Breast epithelium (tissue), 4 donors: Measurements from ENCODE around the gene RAI1. TPM values are rescaled to one million over a fixed set of nuclear protein-coding genes. Genes with fewer than 3 reads are reported as not detected.
A peak's percentile ranks its signal among the peaks of the same experiment; 100 is the strongest.

Source experiments
- DNase-seq, 2 donors: peaks; one replicate each; pipeline ENCODE4 v3.0.0-alpha.2; 2019; ENCODE audit warnings: low spot score in 2 of 2
- H3K27ac ChIP-seq, 2 donors: fragments of 200-600 bp; sonication (generic) in 1 of 2; one replicate each; pipeline ENCODE4 v1.5.1; 2016 to 2019; ENCODE audit warnings: mild to moderate bottlenecking in 1 of 2
- H3K27me3 ChIP-seq, 2 donors: fragments of 200-600 bp; sonication (generic) in 1 of 2; one replicate each; pipeline versions ENCODE4 v1.5.1 to v1.6.0; 2017 to 2019; ENCODE audit warnings: control low read depth in 1 of 2, mild to moderate bottlenecking in 1 of 2
- H3K36me3 ChIP-seq: fragments of 200-600 bp; one replicate; pipeline ENCODE4 v1.5.1; 2019
- H3K4me1 ChIP-seq, 2 donors: fragments of 200-600 bp; sonication (generic); one replicate each; pipeline ENCODE4 v1.5.1; 2016 to 2019; ENCODE audit warnings: control low read depth in 1 of 2
- H3K4me3 ChIP-seq, 3 donors: fragments of 200-600 bp; sonication (generic); 1 replicate in 2 of 3; 2 replicates in 1 of 3; pipeline ENCODE4 v1.5.1; 2016 to 2019; ENCODE audit warnings: mild to moderate bottlenecking in 3 of 3, moderate library complexity in 2 of 3
- H3K9me3 ChIP-seq, 2 donors: fragments of 200-600 bp; sonication (generic) in 1 of 2; one replicate each; pipeline ENCODE4 v1.5.1; 2016 to 2019; ENCODE audit warnings: control low read depth in 1 of 2
- CTCF ChIP-seq, 3 donors: fragments of 450-650 bp; IDR thresholded peaks; one replicate each; pipeline ENCODE4 v1.5.1; 2016 to 2017; ENCODE audit warnings: antibody characterized with exemption in 3 of 3, mild to moderate bottlenecking in 3 of 3, moderate library complexity in 3 of 3
- POLR2A ChIP-seq: fragments of 450-650 bp; IDR thresholded peaks from one replicate; pipeline ENCODE4 v1.6.1; 2016; ENCODE audit warnings: antibody characterized with exemption, mild to moderate bottlenecking, moderate library complexity
- POLR2AphosphoS5 ChIP-seq, 3 donors: sonication (generic); formaldehyde crosslinking; IDR thresholded peaks; one replicate each; pipeline ENCODE4 v1.6.1; 2017; ENCODE audit warnings: antibody characterized with exemption in 3 of 3
- intact Hi-C: fragments of 100-400 bp; cut with DNase I; formaldehyde crosslinking; loops from one replicate; pipeline ENCODE4 v1.15.1; 2023; ENCODE audit warnings: low total_unique reads
- total RNA-seq, 3 donors: library from RNA; depleted of rRNA; stranded (reverse); fragments of >200 nt; gene quantifications; one replicate each; pipeline ENCODE4 v1.1.0, GENCODE V29; 2016

Gene RAI1
- total RNA-seq, 3 donors from 2014 or later = 5.6 to 25.6 (median 20.6) TPM

- H3K36me3 ChIP-seq = no peaks in the 10 kb centered on the region
- no peaks in the 10 kb centered on the region for H3K27me3 ChIP-seq
- TF ChIP-seq CTCF (IDR thresholded peaks at IDR 0.05) (no peak), POLR2A (no peak), POLR2AphosphoS5 (IDR thresholded peaks at IDR 0.05) (no peak)
- no peak for DNase-seq
- no peak overlapping the region for H3K4me3 ChIP-seq
- intact Hi-C loops = no loop called here
- H3K27ac ChIP-seq = peak overlapping the region in 1 of 2 donors; percentile 17
- H3K4me1 ChIP-seq = peaks cover 9 to 17% of the 10 kb centered on the region in 2 donors
- H3K9me3 ChIP-seq = no peaks in the 10 kb centered on the region
These were observed 22.1 kb downstream of the RAI1 start for GRCh38 chr17:17703140-17703919.

GRCh38 chr17:17704931-17705330, 23.7 kb downstream of the RAI1 start:
- Histone ChIP-seq H3K4me1 (peaks cover 4 to 9% of the 10 kb centered on the region in 2 donors), H3K36me3 (no peaks in the 10 kb centered on the region), H3K4me3 (no peak overlapping the region), H3K27ac (no peak overlapping the region), H3K9me3 (no peaks in the 10 kb centered on the region), H3K27me3 (no peaks in the 10 kb centered on the region)
- intact Hi-C loops = no loop called here
- DNase-seq = no peak
- no peak for TF ChIP-seq CTCF (IDR thresholded peaks at IDR 0.05)
- no peak for TF ChIP-seq POLR2AphosphoS5 (IDR thresholded peaks at IDR 0.05)
- TF ChIP-seq POLR2A = no peak

- Histone ChIP-seq H3K36me3 (no peaks in the 10 kb centered on the region), H3K27me3 (no peaks in the 10 kb centered on the region), H3K4me1 (peaks cover 16 to 18% of the 10 kb centered on the region in 2 donors), H3K4me3 (no peak overlapping the region), H3K27ac (no peak overlapping the region), H3K9me3 (no peaks in the 10 kb centered on the region)
- no peak for DNase-seq
- intact Hi-C loops = no loop called here
- no peak for TF ChIP-seq POLR2AphosphoS5 (IDR thresholded peaks at IDR 0.05)
- TF ChIP-seq POLR2A = no peak
- no peak for TF ChIP-seq CTCF (IDR thresholded peaks at IDR 0.05)
These were observed 25.1 kb downstream of the RAI1 start for GRCh38 chr17:17706140-17707060.

GRCh38 chr17:17708295-17708694, 27.0 kb downstream of the RAI1 start:
- intact Hi-C loops = no loop called here

More at GRCh38 chr17:17708295-17708694, 27.0 kb downstream of the RAI1 start:
- DNase-seq = no peak
- peaks cover 18 to 30% of the 10 kb centered on the region in 2 donors for H3K4me1 ChIP-seq
- H3K9me3 ChIP-seq = no peaks in the 10 kb centered on the region
- TF ChIP-seq CTCF (IDR thresholded peaks at IDR 0.05) (no peak), POLR2AphosphoS5 (IDR thresholded peaks at IDR 0.05) (no peak), POLR2A (no peak)
- no peaks in the 10 kb centered on the region for H3K27me3 ChIP-seq
- H3K27ac ChIP-seq = peak overlapping the region; percentile 91 to 92
- H3K36me3 ChIP-seq = no peaks in the 10 kb centered on the region
- no peak overlapping the region for H3K4me3 ChIP-seq
